GM12892 (cell line): ENCODE data around the gene RHOT1.

Experiments
- POLR2A ChIP-seq: IDR thresholded peaks from 2 replicates; pipeline ENCODE4 v1.6.1; 2011; ENCODE audit warnings: low read depth, low read length, control low read depth
- POLR2AphosphoS5 ChIP-seq: IDR thresholded peaks from 2 replicates; pipeline ENCODE4 v1.6.1; 2011; ENCODE audit warnings: low read depth, low read length, control low read depth
- TAF1 ChIP-seq: IDR thresholded peaks from 2 replicates; pipeline ENCODE4 v1.6.1; 2011; ENCODE audit warnings: low read depth, mild to moderate bottlenecking, control low read depth, low read length, borderline replicate concordance

GRCh38 chr17:32227910-32228309 is 85.6 kb downstream of the RHOT1 start:
- no peak for TF ChIP-seq POLR2A
- no peak for TF ChIP-seq POLR2AphosphoS5
- no peak for TF ChIP-seq TAF1
